BE2C (cell line): ENCODE results near the gene STX3.
"Not testable (repeated sequence)": the region's sequence is repeated elsewhere in the genome, so short reads cannot be mapped to it uniquely, and the experiment has no call there.

Source experiments
- DNase-seq: peaks from one replicate; pipeline ENCODE4 v3.0.0-alpha.2; 2020
- H3K27me3 ChIP-seq: fragments of 250-450 bp; sonication (Bioruptor Pico); 2 replicates; pipeline ENCODE4 v1.5.1; 2020; ENCODE audit warnings: mild to moderate bottlenecking
- H3K36me3 ChIP-seq: fragments of 250-450 bp; sonication (Bioruptor Pico); 2 replicates; pipeline ENCODE4 v1.5.1; 2020; ENCODE audit warnings: mild to moderate bottlenecking
- H3K4me1 ChIP-seq: fragments of 250-450 bp; sonication (Bioruptor Pico); 2 replicates; pipeline ENCODE4 v1.5.1; 2020
- H3K4me3 ChIP-seq: 2 replicates; pipeline ENCODE4 v1.5.1; 2011; ENCODE audit warnings: low read depth, low read length
- H3K9me3 ChIP-seq: fragments of 250-450 bp; sonication (Bioruptor Pico); 2 replicates; pipeline ENCODE4 v1.5.1; 2020
- CTCF ChIP-seq: IDR thresholded peaks from 2 replicates; pipeline ENCODE4 v1.5.1; 2012; ENCODE audit warnings: mild to moderate bottlenecking, low read depth, low read length

STX3 gene

GRCh38 chr11:59778122-59778521 lies 22.9 kb downstream of the STX3 start:
- no peak overlapping the region for H3K4me3 ChIP-seq
- no peak for DNase-seq
- TF ChIP-seq CTCF: no peak

GRCh38 chr11:59779487-59779886 lies 24.3 kb downstream of the STX3 start:
- H3K36me3 ChIP-seq: no peaks in the 10 kb centered on the region
- DNase-seq: no peak
- no peaks in the 10 kb centered on the region for H3K27me3 ChIP-seq
- H3K4me1 ChIP-seq: no peaks in the 10 kb centered on the region
- H3K9me3 ChIP-seq: no peaks in the 10 kb centered on the region
- no peak for TF ChIP-seq CTCF
- H3K4me3 ChIP-seq: no peak overlapping the region

More at GRCh38 chr11:59778122-59778521, 22.9 kb downstream of the STX3 start:
- Histone ChIP-seq H3K27me3 (no peaks in the 10 kb centered on the region), H3K36me3 (no peaks in the 10 kb centered on the region), H3K4me1 (no peaks in the 10 kb centered on the region), H3K9me3 (no peaks in the 10 kb centered on the region)

- Histone ChIP-seq H3K36me3 (no peaks in the 10 kb centered on the region), H3K4me1 (no peaks in the 10 kb centered on the region)
- TF ChIP-seq CTCF: no peak
Observed at GRCh38 chr11:59782080-59782479, 26.9 kb downstream of the STX3 start.

GRCh38 chr11:59783632-59784090 lies 28.5 kb downstream of the STX3 start:
- no peaks in the 10 kb centered on the region for H3K36me3 ChIP-seq
- TF ChIP-seq CTCF: no peak
- no peaks in the 10 kb centered on the region for H3K27me3 ChIP-seq
- no peak overlapping the region for H3K4me3 ChIP-seq
- H3K9me3 ChIP-seq: no peaks in the 10 kb centered on the region
- no peaks in the 10 kb centered on the region for H3K4me1 ChIP-seq
- DNase-seq: no peak

More at GRCh38 chr11:59782080-59782479, 26.9 kb downstream of the STX3 start:
- no peak for DNase-seq
- Histone ChIP-seq H3K27me3 (no peaks in the 10 kb centered on the region), H3K9me3 (no peaks in the 10 kb centered on the region), H3K4me3 (no peak overlapping the region)

- not testable (repeated sequence) for DNase-seq, H3K9me3 ChIP-seq, H3K4me1 ChIP-seq, H3K4me3 ChIP-seq, H3K27me3 ChIP-seq, H3K36me3 ChIP-seq
Observed at GRCh38 chr11:59784441-59784840, 29.3 kb downstream of the STX3 start.

- TF ChIP-seq CTCF: no peak
- H3K36me3 ChIP-seq: no peaks in the 10 kb centered on the region
- no peaks in the 10 kb centered on the region for H3K27me3 ChIP-seq
- no peak overlapping the region for H3K4me3 ChIP-seq
- no peaks in the 10 kb centered on the region for H3K9me3 ChIP-seq
- H3K4me1 ChIP-seq: no peaks in the 10 kb centered on the region
- no peak for DNase-seq
Observed at GRCh38 chr11:59785818-59786217, 30.6 kb downstream of the STX3 start.

- Histone ChIP-seq H3K9me3 (no peaks in the 10 kb centered on the region), H3K27me3 (no peaks in the 10 kb centered on the region), H3K36me3 (no peaks in the 10 kb centered on the region), H3K4me1 (no peaks in the 10 kb centered on the region), H3K4me3 (no peak overlapping the region)
- DNase-seq: no peak
- no peak for TF ChIP-seq CTCF
Observed at GRCh38 chr11:59787255-59787588, 32.0 kb downstream of the STX3 start.
